GM19395 (cell line): ENCODE measurements around the gene SNX1.

Experiments used
- ATAC-seq: cut with Tn5 transposase; IDR thresholded peaks from one replicate; pipeline ENCODE4 v1.9.1; 2021; ENCODE audit warnings: mild to moderate bottlenecking, moderate library complexity; ENCODE audit not compliant: unreplicated experiment

Gene SNX1

DNA sequence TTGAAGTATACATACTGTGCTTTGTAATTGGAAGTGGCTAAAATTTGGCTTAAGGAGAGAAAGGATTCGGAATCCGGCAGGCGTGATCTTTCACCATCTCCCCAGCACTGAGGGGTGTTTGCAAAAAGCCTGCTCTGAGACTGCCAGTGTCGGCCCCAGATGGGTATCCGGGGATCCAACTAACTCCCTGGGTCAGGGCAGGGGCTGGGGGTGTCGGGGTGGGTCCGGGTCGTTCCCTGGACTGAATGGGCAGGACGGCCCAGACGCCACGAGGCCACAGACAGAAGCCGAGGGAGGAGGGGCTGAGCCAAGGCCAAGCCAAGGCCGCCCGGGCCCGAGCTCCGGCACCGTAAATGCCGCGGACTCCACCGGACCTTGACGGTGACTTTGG lies 66.7 kb downstream of the SNX1 start:
- peak; percentile 36 for ATAC-seq

DNA sequence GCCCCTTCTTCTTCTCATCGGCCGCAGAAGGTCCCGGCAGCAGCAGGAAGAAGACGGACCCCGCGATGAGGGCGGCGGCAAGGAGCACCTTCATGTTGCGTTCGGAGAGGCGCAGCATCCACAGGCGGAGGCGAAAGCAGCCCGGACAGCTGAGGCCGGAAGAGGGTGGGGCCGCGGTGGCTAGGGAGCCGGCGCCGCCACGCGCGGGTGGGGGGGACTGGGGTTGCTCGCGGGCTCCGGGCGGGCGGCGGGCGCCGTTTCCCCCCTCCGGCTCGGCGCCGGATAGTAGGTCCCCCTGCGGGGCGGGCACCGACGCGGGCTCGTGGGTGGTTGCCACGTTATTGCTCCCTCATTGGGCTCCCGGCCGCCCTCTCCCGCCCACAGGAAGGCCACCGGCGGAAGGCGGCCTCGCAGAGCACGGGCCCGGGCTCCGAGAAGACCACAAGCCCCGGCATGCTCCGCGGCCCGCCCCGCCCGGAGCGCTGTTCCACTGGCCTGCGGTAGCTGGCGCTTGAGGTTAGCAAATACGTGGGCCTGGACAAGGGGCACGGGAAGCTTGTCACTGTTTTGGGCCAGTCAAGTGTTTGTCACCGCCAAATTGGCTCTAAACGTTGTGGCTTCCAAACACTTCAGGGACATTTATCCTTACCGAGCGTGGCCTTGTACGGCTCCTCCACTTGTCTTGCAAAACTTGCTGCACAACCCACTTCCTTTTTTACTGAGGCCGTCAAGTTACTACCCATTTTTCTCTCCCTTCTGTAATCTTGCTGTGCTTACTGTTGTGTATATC lies 67.3 kb downstream of the SNX1 start, which contains the start of gene PPIB:
Gene PPIB, minus strand, starts transcription at position 154 of the 790 bp plus-strand sequence. Its CDS starts 36 bp downstream, at position 118.
- ATAC-seq = peak; percentile 85

- ATAC-seq = peak; percentile 10
Observed at GRCh38 chr15:64163659-64164362, 68.0 kb downstream of the SNX1 start.

- no peak for ATAC-seq
Observed at GRCh38 chr15:64164436-64164835, 68.7 kb downstream of the SNX1 start.

- ATAC-seq = no peak
Observed at GRCh38 chr15:64166102-64166890, 70.5 kb downstream of the SNX1 start.

DNA sequence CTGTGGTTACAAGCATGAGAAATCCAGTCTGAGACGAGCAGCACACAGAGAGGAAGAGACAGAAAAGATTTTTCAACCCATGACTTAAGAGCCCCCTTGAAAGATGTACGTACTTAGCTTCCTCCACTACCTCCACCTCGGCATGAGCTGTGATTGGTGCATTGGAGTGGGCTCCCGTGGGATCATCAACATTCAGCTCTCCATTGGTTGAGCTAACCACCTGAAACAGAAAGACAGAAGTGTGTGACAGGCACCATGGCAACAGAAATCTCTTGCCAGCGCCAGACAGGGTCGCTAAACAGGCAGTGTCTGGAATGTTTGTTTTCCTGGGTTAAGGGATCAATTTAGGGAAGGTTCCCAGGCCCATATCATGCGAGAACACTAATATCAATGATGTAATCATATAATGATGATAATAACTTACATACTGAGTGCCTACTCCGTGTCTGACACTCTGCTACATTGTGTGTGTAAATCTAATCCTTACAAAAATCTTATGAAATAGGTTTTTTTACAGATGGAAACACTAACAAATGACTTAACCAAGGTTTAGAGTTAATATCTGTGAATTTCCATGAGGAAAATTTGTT lies 84.5 kb downstream of the SNX1 start:
- ATAC-seq = peak; percentile 71

DNA sequence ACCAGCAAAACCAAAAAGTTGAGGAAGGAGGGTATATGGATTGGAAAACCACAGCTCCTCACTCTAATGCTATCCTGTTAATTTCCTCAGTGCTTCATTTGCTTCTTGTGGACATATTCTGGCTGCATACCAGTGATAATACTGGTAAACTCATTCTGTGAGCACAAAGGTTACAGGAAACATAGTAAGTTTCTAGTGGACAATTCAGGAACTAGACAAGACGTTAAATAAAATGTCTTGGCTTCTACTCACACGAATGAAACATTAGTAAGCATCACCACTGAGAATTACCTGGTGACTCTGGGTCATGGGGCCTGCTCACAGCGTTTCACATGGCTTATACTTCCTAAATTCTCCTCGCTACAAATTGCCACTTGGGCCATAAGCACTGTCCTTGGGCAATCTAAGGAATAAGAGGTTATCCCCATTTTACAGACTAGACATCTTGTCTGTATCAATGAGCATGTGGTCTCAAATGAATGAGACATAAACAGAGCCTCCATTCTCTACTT lies 87.1 kb downstream of the SNX1 start:
- no peak for ATAC-seq

DNA sequence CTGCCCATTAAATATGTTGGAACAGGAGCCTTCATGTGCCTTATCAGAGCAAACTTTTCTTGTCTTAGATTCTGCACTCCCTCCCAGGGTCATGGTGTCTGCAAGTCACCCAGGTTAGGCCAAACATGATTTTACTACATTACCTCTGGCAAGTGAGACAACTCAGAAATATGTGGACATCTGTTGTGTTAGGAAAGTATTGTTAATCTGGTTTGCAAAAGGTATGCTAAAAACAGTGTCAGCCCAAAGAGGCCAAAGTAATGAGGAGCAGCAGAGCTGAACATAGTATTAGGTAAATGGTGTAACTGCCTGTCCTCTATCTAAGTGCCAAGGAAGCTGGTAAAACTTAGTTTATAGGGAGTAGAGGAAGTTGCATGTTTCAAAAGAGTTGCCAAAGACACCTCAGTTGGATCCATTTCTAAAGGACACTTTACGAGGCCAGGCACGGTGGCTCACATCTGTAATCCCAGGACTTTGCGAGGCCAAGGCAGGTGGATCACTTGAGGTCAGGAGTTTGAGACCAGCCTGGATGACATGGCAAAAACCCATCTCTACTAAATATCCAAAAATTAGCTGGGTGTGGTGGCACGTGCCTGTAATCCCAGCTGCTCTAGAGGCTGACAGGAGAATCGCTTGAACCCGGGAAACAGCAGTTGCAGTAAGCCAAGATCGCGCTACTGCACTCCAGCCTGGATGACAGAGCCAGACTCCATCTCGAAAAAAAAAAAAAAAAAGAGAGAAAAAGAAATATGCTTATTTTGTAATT lies 89.5 kb downstream of the SNX1 start:
- no peak for ATAC-seq

DNA sequence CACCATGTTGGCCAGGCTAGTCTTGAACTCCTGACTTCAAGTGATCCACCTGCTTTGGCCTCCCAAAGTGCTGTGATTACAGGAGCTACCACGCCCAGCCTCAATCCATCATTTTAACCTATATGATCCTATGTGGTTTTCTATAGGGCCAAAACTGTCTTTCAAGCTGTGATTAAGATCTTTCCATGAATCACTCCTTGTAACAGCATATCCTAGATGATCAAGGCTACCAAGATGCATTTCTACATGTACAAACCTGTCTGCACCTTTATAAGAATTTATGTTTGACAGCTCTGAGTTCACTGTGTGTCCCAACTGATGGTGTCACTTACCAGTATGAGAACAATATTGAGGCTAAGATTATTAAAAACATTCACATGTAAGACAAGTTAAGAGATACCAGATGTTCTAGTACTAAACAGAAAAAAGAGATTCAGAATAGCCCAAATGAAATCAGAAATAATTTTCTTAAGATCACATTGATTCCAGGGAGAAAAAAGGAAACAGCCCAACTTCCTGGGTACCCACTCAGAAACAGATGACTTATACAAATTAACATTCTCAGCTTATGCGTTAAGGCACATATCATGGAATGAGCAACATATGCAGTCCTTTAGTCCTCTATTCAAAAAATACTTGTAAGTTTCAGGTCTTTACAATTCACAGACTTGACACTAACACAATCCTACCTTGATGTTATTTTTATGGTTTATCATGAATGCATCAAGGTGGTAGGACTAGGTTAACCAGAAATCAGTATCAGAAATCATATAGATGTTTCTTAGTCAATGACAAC lies 91.8 kb downstream of the SNX1 start:
- ATAC-seq = no peak
